ENCODE results near the gene ANXA11. TPM values are rescaled to one million over a fixed set of nuclear protein-coding genes. Genes with fewer than 3 reads are reported as not detected.

The ANXA11 gene
- total RNA-seq, 1 donor from 2014 or later, result 231 TPM

DNA sequence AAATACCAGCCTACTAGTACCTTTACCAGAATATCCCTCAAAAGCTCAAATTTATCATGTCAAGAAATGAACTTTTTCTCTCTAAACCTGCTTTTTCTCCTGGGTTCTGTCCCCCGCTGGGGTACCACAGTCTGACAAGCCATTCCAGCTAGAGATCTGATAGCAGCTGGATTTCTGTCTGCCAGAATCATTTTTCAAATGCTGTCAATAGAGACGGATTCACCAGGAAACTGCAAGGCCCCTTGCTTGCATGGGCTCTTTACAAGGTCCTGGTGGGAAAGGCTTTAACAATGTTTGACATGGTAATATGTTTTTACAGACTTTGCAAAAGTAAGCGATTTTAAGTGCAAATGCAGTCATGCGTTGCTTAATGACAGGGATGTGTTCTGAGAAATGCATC, 4.9 kb upstream of the ANXA11 start:
- intact Hi-C loops (cut with micrococcal nuclease), result no loop called here

DNA sequence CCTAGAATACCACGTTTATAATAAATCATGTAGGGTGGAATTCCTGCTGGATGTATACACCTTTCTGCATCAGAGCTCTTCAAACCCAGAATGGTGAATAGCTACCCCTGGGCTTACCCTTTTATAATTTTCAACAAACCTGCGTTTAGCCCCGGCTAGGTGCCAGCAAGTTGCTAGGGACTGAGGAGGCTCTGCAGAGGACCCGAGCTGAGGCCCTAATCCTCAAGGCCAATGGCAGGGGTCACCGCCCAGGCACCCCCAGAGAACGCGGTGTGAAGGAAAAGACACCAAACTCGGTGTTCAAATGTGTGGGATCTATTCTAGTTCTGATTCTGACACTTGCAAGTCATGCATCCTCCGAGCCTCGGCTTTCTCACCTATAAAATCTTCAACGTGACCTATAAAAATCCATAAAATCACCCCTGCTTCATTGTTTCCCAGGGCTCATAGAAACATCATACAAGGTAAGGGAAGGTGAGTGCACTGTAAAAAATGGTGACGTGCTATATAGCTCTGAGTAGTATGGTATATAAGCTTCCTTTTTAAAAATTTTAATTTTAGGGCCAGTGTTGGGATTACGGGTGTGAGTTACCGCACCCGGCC, 2.5 kb upstream of the ANXA11 start:
- intact Hi-C loops (cut with micrococcal nuclease), result loop anchor here (5.0 to 10.0 kb wide), 3 partner anchors 51 to 383 kb away; partner anchors contain the start of gene NUTM2E

DNA sequence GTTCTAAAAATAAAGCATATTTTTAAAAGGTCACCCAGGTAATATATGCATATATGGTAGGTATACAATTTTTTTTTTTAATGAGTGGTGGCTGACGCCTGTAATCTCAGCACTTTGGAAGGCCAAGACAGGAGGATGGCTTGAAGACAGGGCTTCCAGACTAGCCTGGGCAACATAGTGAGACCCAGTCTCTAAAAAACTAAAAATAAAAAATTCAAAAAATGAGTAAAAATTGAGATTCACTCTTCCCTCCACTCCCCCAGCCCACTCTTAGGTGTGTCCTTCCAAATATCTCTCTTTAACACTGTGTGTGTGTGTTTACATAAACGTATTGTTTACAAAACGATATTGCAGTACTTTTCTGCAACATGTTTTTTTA, 929 bp upstream of the ANXA11 start:
- intact Hi-C loops (cut with micrococcal nuclease), result loop anchor here (5.0 to 10.0 kb wide), 3 partner anchors 49 to 381 kb away; partner anchors contain the start of gene NUTM2E

DNA sequence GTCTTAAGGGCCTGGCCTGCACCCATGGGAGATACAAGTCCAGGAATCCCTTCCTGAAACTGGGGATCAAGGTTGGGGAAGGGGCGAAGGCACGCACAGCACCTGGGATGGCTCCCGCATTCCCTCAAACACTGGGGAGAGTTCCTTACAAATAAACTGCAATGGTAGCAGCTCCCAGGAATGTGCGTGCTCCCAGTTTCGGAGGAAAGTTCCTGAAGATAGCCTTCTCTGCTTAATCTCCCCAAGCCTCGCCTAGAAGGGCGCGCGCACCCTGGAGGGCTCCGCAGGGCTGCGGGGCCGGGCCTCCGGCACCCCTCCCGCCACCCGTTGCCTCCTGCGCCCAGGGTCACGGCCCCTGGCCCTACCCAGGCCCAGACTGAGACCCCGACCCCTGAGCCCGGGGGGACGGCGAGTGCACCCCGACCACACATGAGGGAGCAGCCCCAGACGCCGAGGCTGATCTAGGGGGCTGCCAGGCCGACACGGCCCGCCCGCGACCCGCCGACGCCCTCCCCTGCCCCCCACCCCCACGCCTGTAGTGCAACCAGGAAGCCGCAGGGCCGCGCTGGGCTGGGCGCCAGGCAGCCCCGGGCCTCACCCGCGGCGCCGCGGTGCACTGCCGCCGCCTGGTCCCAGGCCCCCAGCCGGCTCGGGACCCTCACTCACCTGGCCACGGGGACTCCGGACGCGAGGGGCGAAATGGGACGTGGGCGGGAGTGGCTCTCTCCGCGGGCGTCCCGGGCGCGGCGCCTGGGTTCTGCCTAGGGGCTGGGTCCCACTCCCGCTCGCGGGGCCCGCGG, 460 bp downstream of the ANXA11 start:
- intact Hi-C loops (cut with micrococcal nuclease), result loop anchor here (1.0 to 10.0 kb wide), 7 partner anchors 18 to 856 kb away; partner anchors contain the start of genes NUTM2E and TSPAN14

DNA sequence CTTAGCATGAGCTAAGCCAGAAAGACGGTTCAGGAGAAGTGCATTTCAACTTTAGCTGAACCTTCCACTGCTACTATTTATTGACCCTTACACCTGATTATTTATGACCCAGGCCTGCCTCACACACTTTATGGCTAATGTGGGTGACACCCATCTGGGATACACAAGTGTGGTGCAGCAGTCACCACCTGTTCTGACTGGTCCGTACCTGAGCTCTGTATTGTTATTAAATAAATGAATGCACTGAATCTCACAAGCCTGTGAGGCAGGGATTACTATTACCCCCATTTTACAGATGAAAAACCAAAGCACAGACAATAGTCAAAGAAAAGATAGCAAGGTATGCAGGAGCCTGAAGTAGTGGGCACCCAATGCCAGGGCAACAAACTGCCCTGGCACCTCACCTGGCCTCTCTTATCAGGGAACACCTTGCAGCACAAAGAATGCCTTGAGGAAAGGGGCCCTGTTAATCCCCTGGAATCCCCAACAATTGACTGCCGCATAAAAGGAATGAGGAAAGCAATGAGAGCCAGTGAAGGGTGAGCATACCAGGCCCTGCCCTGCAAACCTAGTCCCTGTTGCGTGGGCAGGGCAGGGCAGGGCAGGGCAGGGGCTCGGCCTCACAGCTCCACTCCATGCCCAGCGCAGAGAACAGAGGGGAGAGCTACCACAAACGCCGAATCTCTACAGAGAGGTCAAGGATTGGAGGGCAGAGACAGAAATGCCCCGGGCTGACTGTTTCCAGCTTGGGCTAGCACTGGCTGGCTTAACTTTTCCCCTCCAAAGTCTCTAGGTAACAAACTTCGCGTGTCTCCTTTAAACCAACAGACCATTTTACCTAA, 1.3 kb downstream of the ANXA11 start:
- intact Hi-C loops (cut with micrococcal nuclease), result loop anchor here (1.0 to 10.0 kb wide), 8 partner anchors 17 to 855 kb away; partner anchors contain the start of gene NUTM2E

DNA sequence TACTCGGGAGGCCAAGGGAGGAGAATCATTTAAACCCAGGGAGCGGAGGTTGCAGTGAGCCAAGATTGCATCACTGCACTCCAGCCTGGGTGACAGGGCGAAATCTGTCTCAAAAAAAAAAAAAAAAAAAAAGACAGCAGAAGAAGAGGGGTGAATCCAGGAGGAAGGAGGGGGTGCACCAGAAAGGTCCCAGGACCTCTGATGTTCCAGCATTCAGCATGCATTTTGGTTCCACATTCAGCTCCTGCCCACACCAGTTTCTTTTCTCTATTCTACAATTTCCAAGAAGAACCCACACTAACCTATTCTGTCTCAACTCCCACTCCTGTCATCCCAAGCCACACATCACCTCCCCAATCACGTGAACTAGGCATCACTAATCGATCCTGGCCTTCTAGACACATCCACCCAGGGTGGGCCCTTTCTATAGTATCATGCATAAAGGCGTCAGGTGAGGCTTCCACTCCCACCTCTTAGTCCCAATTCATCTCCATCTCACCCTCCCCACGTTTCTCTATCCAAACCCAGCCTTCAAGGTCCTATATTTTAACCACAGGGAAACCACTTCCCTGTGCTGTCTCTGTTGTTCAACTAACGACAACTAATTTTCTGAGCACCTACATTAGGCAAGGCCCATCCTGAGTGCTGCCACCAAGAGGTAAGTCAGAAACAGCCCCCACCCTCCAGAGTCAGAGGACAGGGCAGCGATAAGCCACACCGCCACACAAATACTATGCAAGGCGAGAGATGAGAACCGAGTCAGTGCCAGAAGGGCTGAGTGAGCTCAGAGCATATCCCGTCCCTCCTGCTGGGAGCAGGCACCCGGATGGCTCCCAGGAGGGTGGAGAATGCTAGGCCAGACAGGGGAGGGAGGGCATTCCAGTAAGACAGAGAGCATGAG, 2.2 kb downstream of the ANXA11 start:
- intact Hi-C loops (cut with micrococcal nuclease), result loop anchor here (1.0 to 10.0 kb wide), 5 partner anchors 16 to 378 kb away; partner anchors contain the start of gene NUTM2E

DNA sequence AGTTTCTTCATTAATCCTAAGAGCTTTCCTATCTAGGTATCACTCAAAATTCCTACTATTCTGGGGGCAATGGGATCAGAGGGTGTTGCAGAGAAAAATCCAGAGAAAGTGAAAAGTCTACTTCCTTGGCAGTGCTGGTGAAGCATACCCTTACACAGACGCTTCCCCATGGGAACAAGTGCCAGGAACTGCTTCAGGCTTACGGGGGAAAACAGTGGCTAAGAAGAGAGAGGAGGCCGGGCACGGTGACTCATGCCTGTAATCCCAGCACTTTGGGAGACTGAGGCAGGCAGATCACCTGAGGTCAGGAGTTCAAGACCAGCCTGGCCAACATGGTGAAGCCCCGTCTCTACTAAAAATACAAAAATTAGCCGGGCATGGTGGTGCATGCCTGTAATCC, 2.8 kb downstream of the ANXA11 start:
- intact Hi-C loops (cut with micrococcal nuclease), result loop anchor here (10.0 kb wide), 2 partner anchors 322 to 378 kb away; partner anchors contain the start of gene NUTM2E

DNA sequence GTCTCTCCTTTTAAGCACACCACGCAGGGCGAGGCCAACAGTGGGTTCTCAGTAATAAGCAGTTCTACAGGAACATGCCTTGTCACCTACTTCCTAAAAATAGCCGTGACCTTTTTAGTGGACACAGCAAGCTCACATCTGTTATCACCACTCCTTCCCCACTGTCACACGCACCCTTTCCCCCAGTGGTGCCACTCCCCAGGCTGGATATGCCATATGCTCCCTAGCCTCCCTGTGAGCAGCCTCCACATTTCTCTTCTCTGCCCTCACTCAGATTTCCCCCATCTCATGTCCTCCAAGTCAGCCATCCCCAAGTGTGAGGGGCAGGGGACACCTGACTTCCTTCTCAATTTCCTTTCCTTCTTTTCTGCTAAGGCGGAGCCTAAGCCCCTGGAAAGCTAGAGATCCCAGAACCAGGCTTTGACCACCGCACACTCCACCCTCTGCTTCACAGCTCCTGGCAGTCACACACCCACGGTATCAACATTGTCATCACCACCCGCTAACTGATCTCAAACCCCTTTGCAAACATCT, 3.7 kb downstream of the ANXA11 start:
- intact Hi-C loops (cut with micrococcal nuclease), result loop anchor here (10.0 kb wide), 2 partner anchors 323 to 377 kb away; partner anchors contain the start of gene NUTM2E

DNA sequence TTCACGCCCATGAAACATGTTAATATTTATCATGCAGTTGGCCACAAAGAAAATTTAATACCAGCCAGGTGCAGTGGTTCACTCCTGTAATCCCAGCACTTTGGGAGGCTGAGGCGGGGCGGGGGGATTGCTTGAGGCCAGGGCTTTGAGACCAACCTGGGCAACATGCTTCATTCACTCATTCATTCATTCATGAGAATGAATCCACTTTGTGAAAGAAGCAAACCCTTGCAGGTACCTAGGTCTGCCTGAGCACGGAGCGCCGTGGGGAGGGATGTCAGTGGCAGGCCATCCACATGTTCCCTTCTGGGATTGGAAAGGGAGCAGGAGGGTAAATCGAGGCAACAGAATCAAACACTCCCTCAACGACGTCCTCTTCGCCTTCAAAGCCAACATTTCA, 4.7 kb downstream of the ANXA11 start:
- intact Hi-C loops (cut with micrococcal nuclease), result loop anchor here (10.0 kb wide), 2 partner anchors 324 to 376 kb away; partner anchors contain the start of gene NUTM2E

DNA sequence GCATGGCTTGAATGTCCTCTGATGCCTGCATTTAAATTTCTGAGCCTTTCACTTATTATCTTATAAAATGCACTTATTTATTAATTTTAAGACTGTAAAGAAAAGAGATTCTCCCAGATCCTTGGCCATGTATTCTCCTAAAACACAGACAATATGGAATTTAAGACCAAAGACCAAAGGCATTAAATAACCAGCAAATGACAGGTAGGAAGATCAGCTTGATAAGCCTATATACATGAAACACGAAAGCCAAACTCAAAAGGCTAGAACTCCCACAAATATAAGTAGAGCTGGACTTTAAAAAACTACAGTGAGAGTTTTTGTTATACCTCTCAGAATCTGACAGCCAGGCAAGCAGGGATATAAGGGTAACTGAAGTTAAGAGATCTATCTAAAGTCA, 5.1 kb downstream of the ANXA11 start:
- intact Hi-C loops (cut with micrococcal nuclease), result loop anchor here (10.0 kb wide), 2 partner anchors 325 to 375 kb away; partner anchors contain the start of gene NUTM2E

DNA sequence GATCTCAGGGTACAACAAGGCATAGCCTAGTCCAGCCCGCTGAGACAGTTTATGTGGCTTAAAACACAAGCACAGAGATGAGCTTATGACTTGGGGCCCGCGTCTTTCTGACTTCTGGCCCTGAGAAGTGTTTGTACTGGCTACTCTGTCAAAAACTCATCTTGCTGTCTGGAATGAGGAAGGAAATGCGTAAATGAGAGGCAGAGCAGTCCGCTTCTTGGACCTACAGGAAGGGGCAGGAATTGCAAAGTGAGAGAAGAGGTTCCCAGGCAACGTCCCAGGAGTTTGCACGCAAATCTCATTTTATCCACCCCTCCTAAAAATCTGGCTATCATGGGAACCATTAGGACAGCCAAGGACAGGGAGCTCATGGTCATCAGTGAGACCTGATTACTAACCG, 5.5 kb downstream of the ANXA11 start:
- intact Hi-C loops (cut with micrococcal nuclease), result loop anchor here (10.0 kb wide), 2 partner anchors 325 to 375 kb away; partner anchors contain the start of gene NUTM2E

DNA sequence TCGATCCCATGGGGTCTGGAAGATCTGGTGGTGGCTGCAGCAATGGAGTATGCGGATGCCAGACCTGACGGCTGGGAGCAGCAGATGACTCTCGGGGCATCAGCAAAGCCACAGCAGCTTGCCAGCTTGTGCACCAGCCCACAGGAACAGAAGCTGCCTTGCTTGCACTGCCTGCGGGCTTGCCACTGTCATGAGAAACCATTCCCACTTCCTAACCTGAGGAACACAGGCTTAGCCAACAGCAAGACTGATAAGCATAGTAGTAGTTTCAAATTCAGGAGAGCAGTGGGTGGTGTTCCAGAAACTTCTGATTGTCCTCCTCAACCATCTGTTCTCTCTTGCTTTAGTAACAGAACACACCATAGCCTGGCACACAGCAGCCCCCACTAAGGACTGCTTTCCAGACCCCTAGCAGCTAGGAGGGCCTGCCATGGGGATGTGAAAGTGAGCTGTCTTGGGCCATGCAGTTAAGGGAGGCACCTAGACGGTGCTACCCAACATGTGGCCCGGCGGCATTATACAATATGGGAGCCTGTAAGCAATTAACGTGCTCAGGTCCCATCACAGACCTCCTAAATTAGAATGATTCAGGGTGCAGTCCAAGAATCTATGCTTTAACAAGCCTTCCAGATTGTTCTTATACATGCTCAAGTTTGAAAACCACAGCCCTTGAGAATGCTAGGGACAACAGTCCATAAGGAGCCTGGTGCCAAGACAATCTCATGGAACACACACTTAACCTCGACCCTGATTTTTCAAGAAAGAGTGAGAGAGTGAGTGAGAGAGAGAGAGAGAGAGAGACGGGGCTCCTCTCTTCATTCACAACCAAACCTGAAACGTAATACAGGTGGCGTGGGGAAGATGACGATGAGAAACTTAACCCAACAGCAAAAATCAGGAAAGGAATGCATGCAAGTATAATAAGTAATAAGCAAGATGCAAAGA, 7.1 kb downstream of the ANXA11 start:
- intact Hi-C loops (cut with micrococcal nuclease), result no loop called here

DNA sequence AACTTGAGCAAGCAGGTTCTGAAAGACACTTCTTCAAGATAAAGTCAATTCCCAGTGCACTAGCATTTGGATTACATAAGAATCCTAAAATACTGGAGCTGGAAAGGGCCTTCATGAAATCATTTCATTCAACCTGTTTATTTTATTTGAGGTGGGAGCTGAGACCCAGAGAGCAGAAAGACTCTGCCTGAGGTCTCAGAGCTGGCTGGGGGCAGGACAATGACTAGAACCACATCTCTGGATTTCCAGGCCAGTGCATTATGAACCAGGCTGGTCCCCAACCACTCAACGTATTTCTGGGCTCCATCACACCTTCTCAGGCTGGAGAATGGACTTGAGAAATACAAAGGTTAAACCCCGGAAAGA, 8.4 kb downstream of the ANXA11 start:
- intact Hi-C loops (cut with micrococcal nuclease), result loop anchor here (1.0 kb wide), 1 partner anchor 10 kb away; no protein-coding TSS in a partner anchor

DNA sequence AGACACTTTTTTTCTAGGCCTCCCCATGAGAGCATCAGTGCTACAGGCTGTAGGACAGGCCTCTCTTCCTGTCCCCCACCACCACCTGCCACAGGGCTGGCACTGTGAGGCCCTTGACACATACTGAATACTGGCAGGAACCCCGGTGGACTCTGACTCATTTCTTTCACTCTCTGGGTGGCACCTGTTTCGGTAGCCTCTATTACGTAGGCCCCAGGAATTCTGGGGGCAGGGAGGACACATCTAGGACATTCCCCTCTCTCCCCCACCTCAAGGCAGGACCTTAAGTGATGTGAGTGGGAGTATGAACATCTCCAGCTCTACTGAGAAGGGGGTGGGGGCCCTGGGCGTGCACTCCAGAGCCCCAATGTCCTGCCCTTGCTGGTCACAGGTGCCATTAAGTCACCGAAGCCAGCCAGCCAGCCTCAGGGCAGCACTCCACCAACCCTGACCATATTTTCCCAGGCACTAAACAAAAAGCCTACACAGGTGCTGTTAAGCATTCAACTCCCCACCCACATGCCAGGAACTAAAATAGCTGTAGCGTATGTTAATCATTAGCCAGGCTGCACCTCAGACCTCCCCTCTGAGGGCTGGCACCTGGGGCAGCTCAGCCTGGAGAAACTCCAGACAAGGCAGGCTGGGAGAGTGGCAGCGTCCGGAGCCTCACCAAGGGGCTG, 8.9 kb downstream of the ANXA11 start:
- intact Hi-C loops (cut with micrococcal nuclease), result loop anchor here (1.0 kb wide), 1 partner anchor 9 kb away; no protein-coding TSS in a partner anchor

DNA sequence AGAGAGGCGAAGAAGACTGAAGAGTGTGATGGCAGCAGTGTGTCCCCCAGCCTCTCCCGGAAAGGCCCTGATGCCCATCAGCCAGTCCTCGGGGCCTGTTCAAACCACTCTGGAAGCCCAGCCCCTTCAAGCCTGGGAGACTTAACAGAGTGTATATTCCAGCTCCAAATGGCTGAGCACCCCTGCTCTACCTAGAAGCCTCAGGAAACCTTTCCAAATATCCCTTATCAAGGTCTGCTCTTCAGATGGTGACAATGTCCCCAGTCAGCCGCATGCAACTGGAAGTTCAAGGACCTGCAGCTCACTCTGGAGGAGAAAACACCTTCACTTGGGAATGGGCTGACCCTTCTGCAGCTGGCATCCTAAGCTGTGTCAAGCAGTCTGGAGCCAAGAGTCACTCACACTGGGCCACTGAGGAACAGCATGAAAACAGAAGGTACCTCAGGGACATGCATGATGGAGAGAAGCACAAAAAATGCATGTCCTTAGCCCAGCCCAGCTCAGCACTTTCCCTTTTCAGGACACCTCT, 10.2 kb downstream of the ANXA11 start:
- intact Hi-C loops (cut with micrococcal nuclease), result no loop called here

DNA sequence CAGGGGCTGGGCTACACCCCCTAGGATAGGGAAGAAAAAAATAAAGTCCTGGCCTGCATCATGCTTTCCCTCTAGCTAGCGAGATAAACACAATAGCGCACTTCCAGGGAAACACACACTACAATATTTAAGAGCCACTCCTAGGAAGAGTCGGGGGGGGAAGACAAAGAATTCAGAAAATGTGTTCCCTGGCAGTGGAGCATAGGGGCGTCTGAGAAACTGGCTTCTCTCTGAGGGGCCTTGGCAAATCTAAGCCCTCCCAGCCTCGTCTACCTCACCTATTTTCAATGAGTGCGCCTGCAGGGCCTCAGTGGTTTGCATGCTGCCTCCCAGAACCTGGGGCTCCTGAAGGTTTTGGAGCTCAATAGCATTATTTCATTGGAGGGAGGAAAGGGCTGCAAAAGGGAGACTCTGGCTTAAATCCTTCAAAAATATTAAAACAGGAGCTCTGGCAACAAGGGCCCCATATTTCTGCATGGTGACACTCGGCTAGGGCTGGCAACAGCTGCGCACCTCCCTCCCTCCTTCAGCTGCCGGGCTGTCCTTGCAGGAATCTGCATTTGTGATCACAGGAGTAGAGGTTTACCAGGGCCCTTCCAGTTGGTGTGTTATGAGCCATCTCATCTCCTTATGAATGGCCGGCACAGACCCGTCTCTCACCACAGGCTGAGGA, 10.8 kb downstream of the ANXA11 start:
- intact Hi-C loops (cut with micrococcal nuclease), result no loop called here

DNA sequence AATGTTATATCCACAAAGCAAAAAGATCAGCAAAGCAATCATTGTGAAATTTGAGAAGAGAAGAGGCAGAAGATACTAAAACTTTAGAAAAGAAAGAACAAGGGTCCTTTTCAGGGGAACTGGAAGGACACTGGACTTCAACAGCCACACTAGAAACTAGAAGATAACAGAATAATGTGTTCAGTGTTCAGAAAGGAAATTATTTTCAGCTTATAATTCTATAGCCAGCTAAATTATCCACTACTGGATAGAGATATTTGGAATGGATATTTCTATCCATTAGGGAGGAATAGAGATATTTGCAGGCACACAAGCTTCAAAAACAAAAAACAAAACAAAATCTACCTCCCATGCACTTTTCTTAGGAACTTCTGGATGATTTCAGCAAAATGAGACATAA, 12.8 kb downstream of the ANXA11 start:
- intact Hi-C loops (cut with micrococcal nuclease), result no loop called here
